ENCODE measurements around the gene ANKMY1. TPM values are rescaled to one million over a fixed set of nuclear protein-coding genes. Genes with fewer than 3 reads are reported as not detected.

The ANKMY1 gene
- total RNA-seq, 2 experiments from 2014 or later: 25.7 to 26.2 TPM

DNA sequence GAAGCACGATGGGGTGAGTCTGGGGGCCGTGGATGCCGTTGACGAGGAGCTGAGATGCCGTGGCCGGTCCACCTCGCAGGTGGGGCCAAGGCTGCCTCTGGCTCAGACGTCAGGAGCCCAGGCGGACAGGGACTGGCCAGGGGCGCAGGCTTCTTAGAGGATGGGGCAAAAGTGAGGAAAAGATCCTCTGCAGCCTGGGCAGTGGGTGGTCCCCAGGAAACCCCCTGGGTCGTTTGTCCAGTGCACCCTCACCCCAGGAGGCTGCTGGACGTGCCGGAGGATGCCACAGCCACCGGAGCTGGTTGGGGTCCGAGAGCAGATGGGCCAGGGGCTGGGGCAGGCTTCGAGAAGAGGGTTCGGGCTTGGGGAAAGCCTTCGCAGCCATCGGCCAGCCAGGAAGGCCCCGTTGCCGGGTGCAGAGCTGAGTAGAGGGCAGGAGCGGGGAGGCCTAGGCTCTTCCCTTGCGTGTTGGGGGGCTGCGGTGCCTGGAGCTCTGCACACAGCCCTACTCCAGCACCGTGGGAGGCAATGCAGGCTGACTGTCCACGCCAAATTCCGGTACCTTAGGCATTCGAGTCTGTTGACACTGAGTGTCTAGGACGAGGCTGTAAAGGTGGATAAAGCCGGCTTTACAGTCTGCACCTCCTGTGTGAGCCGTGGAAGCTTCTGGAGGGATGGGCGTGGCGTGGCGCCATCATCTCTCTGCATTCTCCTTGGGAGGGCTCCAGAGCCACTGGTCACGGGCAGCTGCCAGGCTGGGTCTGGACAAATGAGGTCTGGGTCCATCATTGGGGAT, 103.5 kb downstream of the ANKMY1 start:
- Mint-ChIP-seq H3K36me3 (ENCODE audit: low read depth) (no peaks in the 10 kb centered on the region), H3K9me3 (no peaks in the 10 kb centered on the region), H3K4me1 (ENCODE audit: low read depth) (peaks cover 16% of the 10 kb centered on the region), H3K27ac (no peak overlapping the region), H3K4me3 (peak overlapping the region; percentile 83), H3K27me3 (peaks cover 52% of the 10 kb centered on the region)
- peaks cover 21% of the 10 kb centered on the region for H3K4me1 ChIP-seq (ENCODE audit: insufficient read depth, low read length)
- intact Hi-C loops (cut with DNase I, micrococcal nuclease): no loop called here
- ChIA-PET CTCF (no interaction called here), POLR2A (no interaction called here)
- no peaks in the 10 kb centered on the region for H3K36me3 ChIP-seq (ENCODE audit: insufficient read depth, low read length)
- ATAC-seq (ENCODE audit: poor library complexity) (peak; percentile 39), DNase-seq (no peak)
- H3K9me3 ChIP-seq (ENCODE audit: control insufficient read depth in 1 of 2, insufficient read depth in 1 of 2, low read length in 2 of 2): peaks cover 0 to 28% of the 10 kb centered on the region in 2 experiments
- no peak overlapping the region for H3K4me3 ChIP-seq (ENCODE audit: low read length)
- H3K27ac ChIP-seq (ENCODE audit: low read depth in 1 of 2, low read length in 2 of 2): no peak overlapping the region
- H3K27me3 ChIP-seq (ENCODE audit: control insufficient read depth in 1 of 2, insufficient read depth in 2 of 2, low read length in 2 of 2): peaks cover 31 to 53% of the 10 kb centered on the region in 2 experiments
- TF ChIP-seq, protein P1, sequence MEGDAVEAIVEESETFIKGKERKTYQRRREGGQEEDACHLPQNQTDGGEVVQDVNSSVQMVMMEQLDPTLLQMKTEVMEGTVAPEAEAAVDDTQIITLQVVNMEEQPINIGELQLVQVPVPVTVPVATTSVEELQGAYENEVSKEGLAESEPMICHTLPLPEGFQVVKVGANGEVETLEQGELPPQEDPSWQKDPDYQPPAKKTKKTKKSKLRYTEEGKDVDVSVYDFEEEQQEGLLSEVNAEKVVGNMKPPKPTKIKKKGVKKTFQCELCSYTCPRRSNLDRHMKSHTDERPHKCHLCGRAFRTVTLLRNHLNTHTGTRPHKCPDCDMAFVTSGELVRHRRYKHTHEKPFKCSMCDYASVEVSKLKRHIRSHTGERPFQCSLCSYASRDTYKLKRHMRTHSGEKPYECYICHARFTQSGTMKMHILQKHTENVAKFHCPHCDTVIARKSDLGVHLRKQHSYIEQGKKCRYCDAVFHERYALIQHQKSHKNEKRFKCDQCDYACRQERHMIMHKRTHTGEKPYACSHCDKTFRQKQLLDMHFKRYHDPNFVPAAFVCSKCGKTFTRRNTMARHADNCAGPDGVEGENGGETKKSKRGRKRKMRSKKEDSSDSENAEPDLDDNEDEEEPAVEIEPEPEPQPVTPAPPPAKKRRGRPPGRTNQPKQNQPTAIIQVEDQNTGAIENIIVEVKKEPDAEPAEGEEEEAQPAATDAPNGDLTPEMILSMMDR (IDR thresholded peaks at IDR 0.05): no peak

DNA sequence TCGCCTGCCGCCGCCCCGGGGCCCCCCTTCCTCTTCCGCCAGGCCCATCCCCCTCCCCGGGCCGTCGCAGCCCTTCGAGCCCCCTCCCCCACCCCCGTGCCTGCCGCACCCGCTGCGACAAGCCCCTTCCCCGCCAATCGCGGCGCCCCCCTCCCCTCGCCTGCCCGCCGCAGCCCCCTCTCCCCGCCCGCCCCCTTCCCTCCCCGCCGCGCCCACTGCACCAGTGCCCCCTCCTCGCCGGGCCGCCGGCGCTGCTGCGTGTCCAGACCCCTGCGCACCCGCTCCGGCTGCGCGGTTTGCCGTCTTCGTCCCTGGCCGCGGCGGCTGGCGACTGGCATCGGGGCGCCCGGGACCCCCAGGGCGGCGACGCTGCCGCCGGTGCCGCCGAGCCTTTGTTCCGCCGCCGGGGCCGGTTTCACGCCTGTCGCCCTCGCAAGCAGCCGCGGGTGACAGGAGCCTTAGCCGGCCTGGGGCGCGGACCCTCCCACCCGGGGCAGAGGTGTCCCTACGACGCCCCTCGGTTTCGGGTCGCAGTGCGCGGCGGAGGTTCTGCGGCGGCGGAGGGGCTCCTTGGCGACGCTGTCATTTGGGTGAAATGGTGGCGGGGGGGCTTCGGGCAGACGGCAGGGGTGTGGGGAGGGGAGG, 104.2 kb downstream of the ANKMY1 start:
- H3K9me3 Mint-ChIP-seq: no peaks in the 10 kb centered on the region
- ChIA-PET CTCF (no interaction called here), POLR2A (no interaction called here)
- intact Hi-C loops (cut with DNase I, micrococcal nuclease): no loop called here
- H3K27ac ChIP-seq (ENCODE audit: low read depth in 1 of 2, low read length in 2 of 2): no peak overlapping the region
- no peaks in the 10 kb centered on the region for H3K36me3 ChIP-seq (ENCODE audit: insufficient read depth, low read length)
- H3K27me3 ChIP-seq (ENCODE audit: control insufficient read depth in 1 of 2, insufficient read depth in 2 of 2, low read length in 2 of 2): peaks cover 36 to 58% of the 10 kb centered on the region in 2 experiments
- peaks cover 21% of the 10 kb centered on the region for H3K4me1 ChIP-seq (ENCODE audit: insufficient read depth, low read length)
- peaks cover 52% of the 10 kb centered on the region for H3K27me3 Mint-ChIP-seq
- peaks cover 0 to 28% of the 10 kb centered on the region in 2 experiments for H3K9me3 ChIP-seq (ENCODE audit: control insufficient read depth in 1 of 2, insufficient read depth in 1 of 2, low read length in 2 of 2)
- DNase-seq (no peak), ATAC-seq (ENCODE audit: poor library complexity) (no peak)
- TF ChIP-seq, protein P1 (IDR thresholded peaks at IDR 0.05): no peak
- H3K36me3 Mint-ChIP-seq (ENCODE audit: low read depth): no peaks in the 10 kb centered on the region
- H3K27ac Mint-ChIP-seq: no peak overlapping the region
- H3K4me3 ChIP-seq (ENCODE audit: low read length): no peak overlapping the region
- H3K4me3 Mint-ChIP-seq: peak overlapping the region; percentile 83
- H3K4me1 Mint-ChIP-seq (ENCODE audit: low read depth): peaks cover 16% of the 10 kb centered on the region

DNA sequence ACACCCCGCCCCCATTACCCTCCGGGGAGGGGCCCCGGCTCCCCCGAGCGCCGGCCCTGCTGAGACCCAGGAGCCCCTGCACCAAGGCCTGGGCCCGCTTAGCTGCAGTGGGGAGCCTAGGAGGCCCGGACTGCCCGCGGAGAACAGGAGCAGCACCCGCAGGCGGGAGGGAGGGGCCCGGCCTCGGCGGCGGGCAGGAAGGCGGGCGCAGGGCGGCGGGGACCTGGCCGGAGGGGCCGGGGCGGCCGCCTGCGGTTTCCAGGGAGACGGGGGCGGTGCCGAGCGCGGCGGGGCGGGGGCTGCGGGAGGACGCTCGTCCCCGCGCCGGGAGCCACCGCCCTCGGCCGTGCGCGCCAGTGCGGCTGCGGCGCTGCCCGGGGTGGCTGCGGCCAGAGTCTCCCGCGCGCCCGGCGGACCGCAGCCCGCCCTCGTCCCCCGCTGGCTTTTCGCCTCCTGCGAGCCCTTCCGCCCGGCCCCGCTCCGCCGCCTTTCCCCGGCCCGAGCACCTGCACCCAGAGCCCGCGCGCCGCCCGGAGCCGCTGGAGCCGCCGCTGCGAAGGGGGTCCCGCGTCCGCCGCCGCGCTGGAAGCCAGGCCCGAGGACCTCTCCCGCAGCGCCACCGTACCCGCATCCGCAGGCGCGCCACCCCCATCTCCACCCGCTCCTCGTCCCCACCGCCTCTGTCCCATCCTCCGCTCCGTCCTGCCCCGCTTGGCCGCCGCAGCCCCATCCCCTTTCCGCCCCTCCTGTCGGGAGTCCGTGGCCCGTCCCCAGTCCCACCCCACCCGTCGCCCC, 105.1 kb downstream of the ANKMY1 start:
- ATAC-seq (ENCODE audit: poor library complexity) (peak; percentile 34), DNase-seq (peak in 2 of 14 experiments; percentile 13 to 20)
- H3K9me3 Mint-ChIP-seq: no peaks in the 10 kb centered on the region
- POLR2A ChIA-PET: no interaction called here
- no peak overlapping the region for H3K4me3 Mint-ChIP-seq
- Histone ChIP-seq H3K4me3 (ENCODE audit: low read length) (no peak overlapping the region), H3K36me3 (ENCODE audit: insufficient read depth, low read length) (no peaks in the 10 kb centered on the region), H3K27ac (ENCODE audit: low read depth in 1 of 2, low read length in 2 of 2) (no peak overlapping the region), H3K4me1 (ENCODE audit: insufficient read depth, low read length) (peaks cover 21% of the 10 kb centered on the region), H3K27me3 (ENCODE audit: control insufficient read depth in 1 of 2, insufficient read depth in 2 of 2, low read length in 2 of 2) (peaks cover 40 to 62% of the 10 kb centered on the region in 2 experiments), H3K9me3 (ENCODE audit: control insufficient read depth in 1 of 2, insufficient read depth in 1 of 2, low read length in 2 of 2) (peaks cover 0 to 28% of the 10 kb centered on the region in 2 experiments)
- intact Hi-C loops (cut with DNase I, micrococcal nuclease): no loop called here
- no peak overlapping the region for H3K27ac Mint-ChIP-seq
- H3K4me1 Mint-ChIP-seq (ENCODE audit: low read depth): peaks cover 16% of the 10 kb centered on the region
- no peaks in the 10 kb centered on the region for H3K36me3 Mint-ChIP-seq (ENCODE audit: low read depth)
- TF ChIP-seq, protein P1 (IDR thresholded peaks at IDR 0.05): no peak
- CTCF ChIA-PET: no interaction called here
- H3K27me3 Mint-ChIP-seq: peaks cover 52% of the 10 kb centered on the region
